K562 (cell line): Measurements from ENCODE around the gene WFIKKN1. TPM values are rescaled to one million over a fixed set of nuclear protein-coding genes. Genes with fewer than 3 reads are reported as not detected.
A peak's percentile ranks its signal among the peaks of the same experiment; 100 is the strongest.

Source experiments
- BRF1 ChIP-seq: IDR thresholded peaks from 3 replicates; pipeline ENCODE4 v1.6.1; 2011; ENCODE audit warnings: borderline replicate concordance, mild to moderate bottlenecking; ENCODE audit not compliant: insufficient read length; ENCODE audit errors: extremely low read depth
- DIDO1 ChIP-seq: fragments of 450-650 bp; IDR thresholded peaks from 2 replicates; pipeline ENCODE4 v1.6.1; 2016; ENCODE audit warnings: low read depth, missing biosample characterization, missing genetic modification characterization
- EP400 ChIP-seq: fragments of 450-650 bp; IDR thresholded peaks from 2 replicates; pipeline ENCODE4 v1.6.1; 2017; ENCODE audit warnings: antibody characterized with exemption, mild to moderate bottlenecking, moderate library complexity
- LCOR ChIP-seq: sonication (generic); formaldehyde crosslinking; IDR thresholded peaks from 2 replicates; pipeline ENCODE4 v1.8.0; 2022; ENCODE audit warnings: mild to moderate bottlenecking, missing genetic modification reagents
- MAFF ChIP-seq: IDR thresholded peaks from 2 replicates; pipeline ENCODE4 v1.6.1; 2012; ENCODE audit warnings: low read length, improper control_type of control experiment
- MAFG ChIP-seq: fragments of 450-650 bp; conservative IDR thresholded peaks from 2 replicates; pipeline ENCODE4 v1.6.1; 2016; ENCODE audit warnings: missing genetic modification characterization, missing compliant biosample characterization
- PBX2 ChIP-seq, 2 experiments: IDR thresholded peaks in 1 of 2; conservative IDR thresholded peaks in 1 of 2; 2 replicates each; pipeline ENCODE4 v1.6.1; 2016; ENCODE audit warnings: low read depth in 2 of 2, mild to moderate bottlenecking in 1 of 2, missing compliant biosample characterization in 1 of 2, missing genetic modification characterization in 1 of 2, moderate library complexity in 1 of 2
- SLC30A9 ChIP-seq: fragments of 250-450 bp; sonication (Bioruptor Pico); IDR thresholded peaks from 2 replicates; pipeline ENCODE4 v1.8.0; 2022; ENCODE audit warnings: mild to moderate bottlenecking, moderate library complexity
- THRB ChIP-seq: fragments of 450-650 bp; formaldehyde crosslinking; conservative IDR thresholded peaks from 2 replicates; pipeline ENCODE4 v1.4.0; 2022; ENCODE audit warnings: mild to moderate bottlenecking, missing genetic modification characterization
- ZNF224 ChIP-seq: sonication (generic); formaldehyde crosslinking; IDR thresholded peaks from 2 replicates; pipeline ENCODE4 v1.8.0; 2022; ENCODE audit warnings: mild to moderate bottlenecking, missing genetic modification reagents
- ZNF253 ChIP-seq: fragments of 250-450 bp; sonication (Bioruptor Pico); conservative IDR thresholded peaks from 2 replicates; pipeline ENCODE4 v1.6.1; 2021; ENCODE audit warnings: mild to moderate bottlenecking
- ZNF518B ChIP-seq: fragments of 250-450 bp; sonication (Bioruptor Pico); IDR thresholded peaks from 2 replicates; pipeline ENCODE4 v1.5.0; 2021; ENCODE audit warnings: mild to moderate bottlenecking, moderate library complexity
- polyA plus RNA-seq, 8 experiments: library from polyadenylated mRNA; depleted of rRNA in 4 of 8; stranded (reverse) in 5 of 8; unstranded in 3 of 8; fragments of >200 nt; fragmentation: Nextera tagmentation in 2 of 8; fragmentation: Illumina TruSeq in 1 of 8; extraction: Ambion mirVana in 2 of 8; extraction: Trizol in 1 of 8; gene quantifications; 2 replicates each; pipeline versions ENCODE4 v1.2.1 to v1.2.3, GENCODE V29; 2011 to 2014; ENCODE audit warnings: inconsistent platforms in 1 of 8, missing spikeins in 1 of 8
- total RNA-seq, 7 experiments: library from RNA; depleted of rRNA in 6 of 7; stranded (reverse); fragments of >200 nt in 6 of 7; fragmentation: Illumina TruSeq in 2 of 7; extraction: Trizol in 2 of 7; gene quantifications; 2 replicates each; pipeline versions ENCODE4 v1.2.1 to v1.2.3, GENCODE V29; 2011 to 2021; ENCODE audit warnings: low replicate concordance in 1 of 7
- TF ChIP-seq, protein P1 (sequence below): sonication (generic); formaldehyde crosslinking; IDR thresholded peaks from 2 replicates; pipeline ENCODE4 v1.9.0; 2022; ENCODE audit warnings: mild to moderate bottlenecking, missing genetic modification reagents
- TF ChIP-seq, protein P2 (sequence below): fragments of 450-650 bp; formaldehyde crosslinking; IDR thresholded peaks from 2 replicates; pipeline ENCODE4 v1.4.0; 2020; ENCODE audit warnings: mild to moderate bottlenecking, moderate library complexity

WFIKKN1 gene
- total and polyA plus RNA-seq, 9 of the 15 experiments (the other 6 are each of a cell fraction or from before 2014, with no cell fraction given), result 0.14 to 1.1 (median 0.50) TPM; not detected in 4

DNA sequence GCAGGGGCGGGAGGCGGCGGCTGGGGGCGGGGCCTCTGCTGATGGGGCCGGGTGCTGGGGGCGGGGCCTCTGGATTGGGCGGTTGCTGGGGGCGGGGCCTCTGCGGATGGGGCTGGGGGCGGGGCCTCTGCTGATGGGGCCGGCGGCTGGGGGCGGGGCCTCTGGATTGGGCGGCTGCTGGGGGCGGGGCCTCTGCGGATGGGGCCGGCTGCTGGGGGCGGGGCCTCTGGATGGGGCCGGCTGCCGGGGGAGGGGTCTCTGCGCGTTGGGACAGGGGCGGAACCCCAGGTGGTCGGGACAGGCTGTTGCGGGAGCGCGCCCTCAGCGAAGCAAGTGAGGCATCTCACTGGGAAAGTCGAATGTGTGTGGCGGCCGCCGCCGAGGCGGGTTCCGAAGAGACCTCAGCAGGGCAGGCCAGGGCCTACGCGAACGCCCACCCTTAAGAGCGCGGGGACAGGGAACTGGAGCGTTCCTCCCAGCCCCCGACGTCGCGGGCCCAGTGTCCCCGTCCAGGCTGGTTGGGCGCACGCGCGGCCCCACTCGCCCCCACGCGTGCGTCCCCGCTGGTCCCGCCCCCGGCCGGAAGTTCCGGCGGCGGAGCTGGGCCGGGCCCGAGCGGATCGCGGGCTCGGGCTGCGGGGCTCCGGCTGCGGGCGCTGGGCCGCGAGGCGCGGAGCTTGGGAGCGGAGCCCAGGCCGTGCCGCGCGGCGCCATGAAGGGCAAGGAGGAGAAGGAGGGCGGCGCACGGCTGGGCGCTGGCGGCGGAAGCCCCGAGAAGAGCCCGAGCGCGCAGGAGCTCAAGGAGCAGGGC is 49.2 kb downstream of the WFIKKN1 start, which contains the start of gene STUB1 (continued):
- no peak for TF ChIP-seq PBX2 (CRISPR knock-in tag; IDR thresholded peaks at IDR 0.05; ENCODE audit: low read depth)
- no peak for TF ChIP-seq PBX2 (tag; conservative IDR thresholded peaks at IDR 0.05; ENCODE audit: low read depth)
- TF ChIP-seq, protein P1, sequence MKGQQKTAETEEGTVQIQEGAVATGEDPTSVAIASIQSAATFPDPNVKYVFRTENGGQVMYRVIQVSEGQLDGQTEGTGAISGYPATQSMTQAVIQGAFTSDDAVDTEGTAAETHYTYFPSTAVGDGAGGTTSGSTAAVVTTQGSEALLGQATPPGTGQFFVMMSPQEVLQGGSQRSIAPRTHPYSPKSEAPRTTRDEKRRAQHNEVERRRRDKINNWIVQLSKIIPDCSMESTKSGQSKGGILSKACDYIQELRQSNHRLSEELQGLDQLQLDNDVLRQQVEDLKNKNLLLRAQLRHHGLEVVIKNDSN (CRISPR knock-in tag), result no peak
- no peak for TF ChIP-seq MAFG
- no peak for TF ChIP-seq DIDO1 (tag)
- TF ChIP-seq THRB (CRISPR knock-in tag), result no peak
- TF ChIP-seq EP400, result peak; percentile 42; the same call in 1 of the 2 replicates
- TF ChIP-seq, protein P2, sequence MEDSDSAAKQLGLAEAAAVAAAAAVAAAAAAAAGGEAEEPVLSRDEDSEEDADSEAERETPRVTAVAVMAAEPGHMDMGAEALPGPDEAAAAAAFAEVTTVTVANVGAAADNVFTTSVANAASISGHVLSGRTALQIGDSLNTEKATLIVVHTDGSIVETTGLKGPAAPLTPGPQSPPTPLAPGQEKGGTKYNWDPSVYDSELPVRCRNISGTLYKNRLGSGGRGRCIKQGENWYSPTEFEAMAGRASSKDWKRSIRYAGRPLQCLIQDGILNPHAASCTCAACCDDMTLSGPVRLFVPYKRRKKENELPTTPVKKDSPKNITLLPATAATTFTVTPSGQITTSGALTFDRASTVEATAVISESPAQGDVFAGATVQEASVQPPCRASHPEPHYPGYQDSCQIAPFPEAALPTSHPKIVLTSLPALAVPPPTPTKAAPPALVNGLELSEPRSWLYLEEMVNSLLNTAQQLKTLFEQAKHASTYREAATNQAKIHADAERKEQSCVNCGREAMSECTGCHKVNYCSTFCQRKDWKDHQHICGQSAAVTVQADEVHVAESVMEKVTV (CRISPR knock-in tag), result no peak
- TF ChIP-seq SLC30A9, result no peak
- no peak for TF ChIP-seq LCOR (CRISPR knock-in tag)
- no peak for TF ChIP-seq ZNF224
- TF ChIP-seq ZNF518B (CRISPR knock-in tag), result no peak
- TF ChIP-seq MAFF, result no peak
- no peak for TF ChIP-seq BRF1
- no peak for TF ChIP-seq ZNF253 (CRISPR knock-in tag)
